H9 (cell line): ENCODE measurements around the gene EPHX1. TPM values are rescaled to one million over a fixed set of nuclear protein-coding genes. Genes with fewer than 3 reads are reported as not detected.

Experiments used
- DNase-seq: peaks from one replicate; pipeline ENCODE4 v3.0.0-alpha.2; 2017
- H2AFZ ChIP-seq: one replicate; pipeline ENCODE4 v1.6.1; 2013; ENCODE audit warnings: mild to moderate bottlenecking, low read length, control low read depth, moderate library complexity
- H2AK5ac ChIP-seq: 2 replicates; pipeline ENCODE4 v1.6.1; 2013; ENCODE audit warnings: low read length, control low read depth, mixed read lengths; ENCODE audit not compliant: insufficient read length
- H2BK120ac ChIP-seq: one replicate; pipeline ENCODE4 v1.6.1; 2013; ENCODE audit warnings: low read depth, mild to moderate bottlenecking, low read length, control low read depth, inconsistent platforms; ENCODE audit not compliant: poor library complexity, severe bottlenecking
- H2BK12ac ChIP-seq: 2 replicates; pipeline ENCODE4 v1.6.1; 2013; ENCODE audit warnings: low read length, control low read depth, mixed read lengths, low read depth; ENCODE audit not compliant: insufficient read length
- H2BK15ac ChIP-seq: 2 replicates; pipeline ENCODE4 v1.6.1; 2013; ENCODE audit warnings: low read depth, low read length, control low read depth
- H2BK20ac ChIP-seq: one replicate; pipeline ENCODE4 v1.6.1; 2013; ENCODE audit warnings: low read depth, mild to moderate bottlenecking, low read length, control low read depth, inconsistent platforms; ENCODE audit not compliant: poor library complexity, severe bottlenecking
- H2BK5ac ChIP-seq: 2 replicates; pipeline ENCODE4 v1.6.1; 2013; ENCODE audit warnings: low read length, control low read depth, mixed read lengths; ENCODE audit not compliant: insufficient read length
- H3K14ac ChIP-seq: 2 replicates; pipeline ENCODE4 v1.6.1; 2013; ENCODE audit warnings: low read length, control low read depth; ENCODE audit not compliant: insufficient read depth
- H3K18ac ChIP-seq: 2 replicates; pipeline ENCODE4 v1.6.1; 2013; ENCODE audit warnings: low read depth, mild to moderate bottlenecking, mixed read lengths, low read length, control low read depth; ENCODE audit not compliant: insufficient read length
- H3K23ac ChIP-seq: 2 replicates; pipeline ENCODE4 v1.6.1; 2013; ENCODE audit warnings: low read length, control low read depth, mixed read lengths, low read depth; ENCODE audit not compliant: insufficient read length
- H3K23me2 ChIP-seq: 2 replicates; pipeline ENCODE4 v1.6.1; 2013; ENCODE audit warnings: low read depth, mild to moderate bottlenecking, mixed read lengths, low read length, control low read depth; ENCODE audit not compliant: insufficient read length, poor library complexity, severe bottlenecking
- H3K27ac ChIP-seq: 2 replicates; pipeline ENCODE4 v1.5.1; 2013; ENCODE audit warnings: low read length, control low read depth, mixed read lengths, low read depth; ENCODE audit not compliant: insufficient read length
- H3K27me3 ChIP-seq: 2 replicates; pipeline ENCODE4 v1.6.1; 2013; ENCODE audit warnings: low read length, control low read depth, inconsistent platforms; ENCODE audit not compliant: insufficient read depth
- H3K4ac ChIP-seq: 2 replicates; pipeline ENCODE4 v1.6.1; 2013; ENCODE audit warnings: low read depth, mild to moderate bottlenecking, control low read depth, inconsistent platforms, low read length, moderate library complexity
- H3K4me1 ChIP-seq: 2 replicates; pipeline ENCODE4 v1.6.1; 2013; ENCODE audit warnings: low read length, control low read depth, inconsistent platforms; ENCODE audit not compliant: insufficient read depth
- H3K4me2 ChIP-seq: 2 replicates; pipeline ENCODE4 v1.6.1; 2013; ENCODE audit warnings: low read length, control low read depth, mixed read lengths; ENCODE audit not compliant: insufficient read length, insufficient read depth
- H3K56ac ChIP-seq: 2 replicates; pipeline ENCODE4 v1.6.1; 2013; ENCODE audit warnings: low read depth, mild to moderate bottlenecking, mixed read lengths, low read length, control low read depth; ENCODE audit not compliant: insufficient read length
- H3K79me1 ChIP-seq: 2 replicates; pipeline ENCODE4 v1.6.1; 2013; ENCODE audit warnings: low read depth, mild to moderate bottlenecking, moderate library complexity, low read length, control low read depth, inconsistent platforms; ENCODE audit not compliant: insufficient read depth, poor library complexity, severe bottlenecking
- H3K79me2 ChIP-seq: 2 replicates; pipeline ENCODE4 v1.6.1; 2013; ENCODE audit warnings: low read length, control low read depth, inconsistent platforms; ENCODE audit not compliant: insufficient read depth
- H3K9ac ChIP-seq: 2 replicates; pipeline ENCODE4 v1.6.1; 2013; ENCODE audit warnings: low read length, control low read depth, mixed read lengths; ENCODE audit not compliant: insufficient read length; ENCODE audit errors: extremely low read depth
- H3K9me3 ChIP-seq: one replicate; pipeline ENCODE4 v1.6.1; 2013; ENCODE audit warnings: low read depth, low read length, inconsistent platforms; ENCODE audit not compliant: control insufficient read depth
- H3T11ph ChIP-seq: one replicate; pipeline ENCODE4 v1.6.1; 2013; ENCODE audit warnings: mild to moderate bottlenecking, low read length, control low read depth, inconsistent platforms
- H4K20me1 ChIP-seq: one replicate; pipeline ENCODE4 v1.6.1; 2013; ENCODE audit not compliant: control insufficient read depth, insufficient read length, insufficient read depth
- H4K5ac ChIP-seq: 2 replicates; pipeline ENCODE4 v1.6.1; 2013; ENCODE audit warnings: low read depth, mild to moderate bottlenecking, mixed read lengths, low read length, control low read depth; ENCODE audit not compliant: insufficient read length
- H4K8ac ChIP-seq: replicated peaks from 2 replicates; pipeline ENCODE4 v1.6.1; 2013; ENCODE audit warnings: low read length, control low read depth, mixed read lengths, low read depth; ENCODE audit not compliant: insufficient read length
- H4K91ac ChIP-seq: 2 replicates; pipeline ENCODE4 v1.6.1; 2013; ENCODE audit warnings: low read depth, mild to moderate bottlenecking, moderate library complexity, mixed read lengths, low read length, control low read depth; ENCODE audit not compliant: insufficient read length
- H3K27ac Mint-ChIP-seq, 3 experiments: 2 replicates in 2 of 3; 3 replicates in 1 of 3; pipeline ENCODE4 v1.8.0; 2020 to 2021; ENCODE audit warnings: mixed read lengths in 3 of 3, mild to moderate bottlenecking in 1 of 3, moderate library complexity in 1 of 3
- H3K27me3 Mint-ChIP-seq: 2 replicates; pipeline ENCODE4 v1.8.0; 2021; ENCODE audit warnings: low read depth, mild to moderate bottlenecking, moderate library complexity, mixed read lengths
- H3K36me3 Mint-ChIP-seq, 3 experiments: 2 replicates in 2 of 3; 3 replicates in 1 of 3; pipeline ENCODE4 v1.8.0; 2020 to 2021; ENCODE audit warnings: low read depth in 3 of 3, mixed read lengths in 3 of 3; ENCODE audit not compliant: insufficient read depth in 1 of 3
- H3K4me1 Mint-ChIP-seq, 2 experiments: 2 replicates each; pipeline ENCODE4 v1.8.0; 2020; ENCODE audit warnings: mixed read lengths in 2 of 2
- H3K4me3 Mint-ChIP-seq, 2 experiments: 2 replicates in 1 of 2; 3 replicates in 1 of 2; pipeline ENCODE4 v1.8.0; 2020 to 2021; ENCODE audit warnings: mild to moderate bottlenecking in 2 of 2, mixed read lengths in 2 of 2, moderate library complexity in 1 of 2
- H3K9me3 Mint-ChIP-seq, 2 experiments: 2 replicates in 1 of 2; 3 replicates in 1 of 2; pipeline ENCODE4 v1.8.0; 2020; ENCODE audit warnings: mild to moderate bottlenecking in 2 of 2, mixed read lengths in 2 of 2, moderate library complexity in 1 of 2
- CTCF ChIP-seq: fragments of 200-600 bp; sonication (generic); conservative IDR thresholded peaks from 3 replicates; pipeline ENCODE4 v1.8.0; 2021; ENCODE audit warnings: antibody characterized with exemption, mild to moderate bottlenecking
- WGBS: extraction: QIAGEN DNeasy Blood & Tissue Kit; methylation state at CpG from one replicate; pipeline ENCODE4 v1.1.7; 2013; ENCODE audit warnings: missing lambda C conversion rate, low lambda C conversion rate, mixed read lengths; ENCODE audit not compliant: insufficient read length; ENCODE audit errors: extremely low coverage; 5-methylcytosine and 5-hydroxymethylcytosine counted together
- total RNA-seq: library from RNA; stranded (reverse); gene quantifications from 2 replicates; pipeline ENCODE4 v1.2.1, GENCODE V29; 2021

Gene EPHX1
- total RNA-seq, 1 experiment from 2014 or later: 40.6 TPM

- no peak overlapping the region for H3K4me2 ChIP-seq
Observed at GRCh38 chr1:225812488-225813213, 2.7 kb downstream of the EPHX1 start.

More at GRCh38 chr1:225812488-225813213, 2.7 kb downstream of the EPHX1 start:
- H3K4me1 Mint-ChIP-seq: peaks cover 42 to 52% of the 10 kb centered on the region in 2 experiments
- Histone ChIP-seq H3K4me1 (peaks cover 7% of the 10 kb centered on the region; the same call in 1 of the 2 replicates), H3K23ac (no peak overlapping the region), H2AFZ (no peak overlapping the region), H4K5ac (no peak overlapping the region), H3K4ac (no peak overlapping the region), H2BK12ac (no peak overlapping the region), H2BK5ac (no peak overlapping the region), H4K20me1 (no peaks in the 10 kb centered on the region), H4K91ac (no peak overlapping the region), H3K9me3 (no peaks in the 10 kb centered on the region), H3K56ac (no peak overlapping the region), H3K9ac (no peak overlapping the region), H2BK15ac (no peak overlapping the region), H3K27me3 (no peaks in the 10 kb centered on the region), H3K79me2 (peaks cover 1% of the 10 kb centered on the region; the same call in 1 of the 2 replicates), H4K8ac (no peak overlapping the region), H3T11ph (no peak overlapping the region), H3K18ac (no peak overlapping the region), H3K14ac (no peak overlapping the region), H2AK5ac (no peak overlapping the region), H3K27ac (no peak overlapping the region), H3K79me1 (no peaks in the 10 kb centered on the region), H2BK20ac (no peak overlapping the region), H3K23me2 (no peaks in the 10 kb centered on the region), H2BK120ac (no peak overlapping the region)
- no peak for TF ChIP-seq CTCF
- H3K27me3 Mint-ChIP-seq: peaks cover 13% of the 10 kb centered on the region
- peaks cover 0 to 5% (median 4%) of the 10 kb centered on the region in 3 experiments; a peak in 3 of 7 replicates for H3K36me3 Mint-ChIP-seq
- no CpG with 5 or more reads among the region's 8 CpGs for WGBS
- no peak for DNase-seq
- no peaks in the 10 kb centered on the region; a peak in 1 of 5 replicates for H3K9me3 Mint-ChIP-seq
- no peak overlapping the region for H3K4me3 Mint-ChIP-seq
- no peak overlapping the region for H3K27ac Mint-ChIP-seq
